SKM-1 treated with dmso at 0.1 percent for 144 hours (cell line): ENCODE data around the gene TPCN1.

Experiments used
- DNase-seq: peaks from one replicate; lab custom pipeline; 2025; ENCODE audit not compliant: unreplicated experiment; lab: John Stamatoyannopoulos, UW

TPCN1 gene

DNA sequence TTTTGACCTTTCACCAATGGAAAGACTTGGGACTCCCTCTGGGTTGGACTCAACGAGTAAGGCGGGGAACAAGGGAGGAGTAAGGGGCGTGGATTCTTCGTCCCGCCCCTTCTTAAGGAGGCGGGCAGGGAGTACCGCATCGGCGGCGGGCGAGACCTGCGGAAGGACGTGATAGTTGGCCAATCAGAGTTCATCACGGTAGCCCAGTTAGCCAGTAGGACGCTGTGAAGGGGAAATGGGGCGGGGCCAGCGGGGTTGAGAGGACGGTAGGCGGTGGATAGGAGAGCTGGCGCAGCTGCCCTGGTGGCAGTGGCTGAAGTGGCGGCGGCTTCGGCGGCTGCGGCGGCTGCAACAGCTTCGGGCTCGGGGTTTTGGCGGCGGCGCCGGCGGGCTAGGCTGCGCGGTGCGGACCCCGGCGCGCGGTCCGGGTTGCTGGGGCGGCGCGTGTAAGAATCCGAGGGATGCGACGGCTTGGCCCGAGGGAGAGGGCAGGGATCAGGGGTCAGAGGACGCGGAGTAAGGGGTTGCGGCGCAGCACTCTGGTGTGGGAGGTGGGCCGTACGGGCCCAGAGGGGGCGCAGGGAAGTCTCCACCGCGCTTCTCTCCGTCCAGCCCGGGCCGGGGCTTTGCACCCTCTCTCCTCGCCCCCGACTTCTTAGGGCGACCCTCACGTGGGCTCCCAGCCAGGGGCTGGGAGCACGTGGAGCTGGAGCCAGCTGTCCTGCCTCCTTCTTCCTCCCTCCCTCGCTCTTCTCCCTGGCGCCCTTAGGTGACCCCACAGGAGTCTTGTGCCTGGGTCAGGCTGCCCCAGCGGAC, at the start of gene TPCN1:
TPCN1 (plus strand) TSS at position 284 of the 816 bp plus-strand sequence. CDS start 5,389 bp downstream, outside the sequence.
- peak; percentile 92 for DNase-seq

- no peak for DNase-seq
These were observed 49.7 kb upstream of the TPCN1 start for GRCh38 chr12:113171543-113171942.

DNA sequence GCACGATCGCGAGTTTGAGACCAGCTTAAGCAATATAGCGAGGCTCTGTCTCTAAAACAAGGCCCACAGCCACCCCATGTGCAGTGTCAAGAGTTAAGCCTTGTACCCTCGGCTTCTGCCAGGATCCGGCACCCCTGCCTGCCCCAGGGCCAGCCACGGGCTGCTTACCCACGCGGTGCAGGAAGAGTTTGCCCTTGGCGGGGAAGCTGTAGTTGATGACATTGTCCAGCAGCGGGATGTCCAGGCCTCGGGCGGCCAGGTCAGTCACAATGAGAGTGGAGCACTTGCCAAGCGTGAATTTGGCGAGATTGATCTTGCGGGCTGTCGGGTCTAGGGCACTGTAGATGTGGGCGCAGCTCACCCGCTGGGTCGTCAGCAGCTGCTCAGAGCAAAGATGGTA, 49.1 kb upstream of the TPCN1 start:
- DNase-seq: no peak

DNA sequence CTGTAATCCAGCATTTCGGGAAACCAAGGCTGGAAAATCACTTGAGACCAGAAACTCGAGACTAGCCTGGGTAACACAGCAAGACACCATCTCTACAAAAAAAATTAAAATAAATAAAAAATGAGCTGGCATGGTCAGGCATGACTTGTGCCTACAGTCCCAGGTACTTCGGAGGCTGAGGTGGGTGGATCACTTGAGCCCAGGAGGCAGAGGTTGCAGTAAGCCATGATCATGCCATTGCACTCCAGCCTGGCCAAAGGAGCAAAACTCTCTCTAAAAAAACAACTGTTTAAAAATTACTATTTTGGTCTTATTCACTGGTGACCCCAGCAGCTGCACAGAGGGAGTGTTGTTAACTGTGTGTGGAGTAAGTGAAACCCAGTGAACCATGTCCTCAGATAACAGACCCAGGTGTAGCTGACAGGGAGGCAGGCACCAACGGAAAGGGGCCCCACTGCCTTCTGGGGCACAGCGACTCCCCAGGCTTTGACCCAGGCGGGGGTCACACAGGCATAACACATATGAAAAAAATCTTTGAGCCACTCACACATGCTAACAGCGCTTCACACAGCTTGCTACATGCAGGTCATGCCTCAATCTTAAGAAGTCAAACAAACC, 48.1 kb upstream of the TPCN1 start:
- no peak for DNase-seq

GRCh38 chr12:113174461-113175384, 46.5 kb upstream of the TPCN1 start:
- DNase-seq: peak; percentile 8

DNA sequence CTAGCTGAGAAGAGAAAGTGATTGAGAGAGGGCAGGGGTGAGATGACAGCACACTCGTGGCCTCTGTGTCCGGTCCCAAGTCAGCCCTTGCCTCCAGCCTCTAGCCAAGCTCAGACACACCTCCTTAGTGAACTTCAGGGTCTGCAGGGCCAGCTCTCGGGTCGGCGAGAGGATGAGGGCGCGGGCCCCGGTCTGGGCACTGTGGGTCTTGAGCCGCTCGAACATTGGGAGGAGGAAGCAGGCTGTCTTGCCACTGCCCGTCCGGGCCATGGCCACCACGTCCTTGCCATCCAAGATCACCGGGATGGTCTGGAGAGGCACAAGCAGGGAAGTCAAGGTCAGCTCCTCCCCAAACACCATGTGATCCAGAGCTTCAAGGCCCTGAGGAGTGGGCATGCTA, 42.2 kb upstream of the TPCN1 start:
- DNase-seq: no peak

DNA sequence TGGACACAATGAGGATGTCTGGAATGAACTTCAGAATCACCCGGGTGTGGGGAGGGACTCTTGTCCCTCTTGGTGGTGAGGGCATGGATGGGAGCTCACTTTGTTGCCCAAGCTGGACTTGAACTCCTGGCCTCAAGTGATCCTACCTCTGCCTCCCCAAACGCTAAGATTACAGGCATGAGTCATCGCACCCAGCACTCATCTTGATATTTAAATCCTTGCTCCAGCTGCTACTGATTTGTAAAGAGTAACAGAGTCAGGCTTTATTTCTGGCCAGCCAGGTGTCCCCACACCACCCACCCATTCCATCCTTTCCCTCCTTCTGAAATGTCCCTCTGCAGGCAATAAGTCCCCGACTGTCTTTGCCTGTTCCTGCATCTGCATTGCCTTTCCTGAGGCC, 40.9 kb upstream of the TPCN1 start:
- DNase-seq: no peak

DNA sequence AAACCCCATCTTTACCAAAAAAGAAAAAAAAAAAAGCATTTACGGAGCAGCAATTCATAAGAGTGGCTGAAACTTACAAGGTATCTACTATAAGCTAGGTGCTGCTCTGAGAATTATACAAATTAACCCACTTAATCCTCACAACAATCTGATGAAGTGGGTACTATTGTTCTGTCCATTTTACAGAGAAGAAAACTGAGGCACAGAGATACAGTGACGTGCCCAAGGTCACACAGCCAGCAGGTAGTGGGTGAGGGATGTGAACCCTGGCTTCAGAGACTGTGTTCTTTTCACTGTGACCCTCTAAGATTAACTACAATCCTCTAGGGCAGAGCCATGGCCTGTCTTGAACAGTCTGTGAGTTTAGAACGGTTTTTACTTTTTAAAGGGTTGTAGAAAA, 39.3 kb upstream of the TPCN1 start:
- DNase-seq: no peak

DNA sequence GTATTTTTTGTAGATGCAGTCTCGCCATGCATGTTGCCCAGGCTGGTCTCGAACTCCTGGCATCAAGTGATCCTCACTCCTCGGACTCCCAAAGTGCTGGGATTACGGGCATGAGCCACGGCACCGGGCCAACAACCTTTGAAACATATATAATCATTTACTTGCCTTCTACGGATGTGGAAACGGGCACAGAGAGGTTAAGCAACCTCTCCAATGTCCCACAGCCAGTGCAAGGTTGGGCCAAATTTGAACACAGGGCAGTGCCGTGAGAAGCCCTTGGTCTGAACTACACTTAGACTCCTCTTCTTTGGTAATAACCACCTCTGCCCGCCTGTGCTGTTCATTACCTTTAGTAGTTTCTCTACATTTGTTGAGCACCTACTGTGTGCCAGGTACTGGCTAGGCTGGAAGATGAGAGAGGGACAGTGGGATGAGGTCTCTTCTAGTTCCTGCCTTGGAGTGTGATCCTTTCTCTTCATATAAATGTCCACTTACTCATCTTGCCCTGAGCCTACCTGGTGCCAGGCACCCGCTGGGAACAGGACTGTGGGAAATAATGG, 38.2 kb upstream of the TPCN1 start:
- no peak for DNase-seq

GRCh38 chr12:113184098-113184899, 37.0 kb upstream of the TPCN1 start:
- no peak for DNase-seq

DNA sequence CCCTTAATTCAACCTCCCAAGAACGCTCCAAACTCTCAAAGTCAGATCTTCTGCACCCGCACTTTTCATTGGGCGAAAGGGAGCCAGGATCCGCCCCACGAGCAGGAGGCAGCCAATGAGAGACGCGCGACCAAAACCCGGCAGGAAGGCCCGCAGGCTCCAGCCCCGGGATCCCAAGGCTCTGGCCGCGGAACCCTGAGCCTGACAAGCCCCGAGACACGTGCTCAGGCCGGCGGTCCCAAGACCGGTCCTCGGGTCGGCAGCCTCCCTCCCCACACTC, 36.4 kb upstream of the TPCN1 start:
- peak; percentile 62 for DNase-seq

DNA sequence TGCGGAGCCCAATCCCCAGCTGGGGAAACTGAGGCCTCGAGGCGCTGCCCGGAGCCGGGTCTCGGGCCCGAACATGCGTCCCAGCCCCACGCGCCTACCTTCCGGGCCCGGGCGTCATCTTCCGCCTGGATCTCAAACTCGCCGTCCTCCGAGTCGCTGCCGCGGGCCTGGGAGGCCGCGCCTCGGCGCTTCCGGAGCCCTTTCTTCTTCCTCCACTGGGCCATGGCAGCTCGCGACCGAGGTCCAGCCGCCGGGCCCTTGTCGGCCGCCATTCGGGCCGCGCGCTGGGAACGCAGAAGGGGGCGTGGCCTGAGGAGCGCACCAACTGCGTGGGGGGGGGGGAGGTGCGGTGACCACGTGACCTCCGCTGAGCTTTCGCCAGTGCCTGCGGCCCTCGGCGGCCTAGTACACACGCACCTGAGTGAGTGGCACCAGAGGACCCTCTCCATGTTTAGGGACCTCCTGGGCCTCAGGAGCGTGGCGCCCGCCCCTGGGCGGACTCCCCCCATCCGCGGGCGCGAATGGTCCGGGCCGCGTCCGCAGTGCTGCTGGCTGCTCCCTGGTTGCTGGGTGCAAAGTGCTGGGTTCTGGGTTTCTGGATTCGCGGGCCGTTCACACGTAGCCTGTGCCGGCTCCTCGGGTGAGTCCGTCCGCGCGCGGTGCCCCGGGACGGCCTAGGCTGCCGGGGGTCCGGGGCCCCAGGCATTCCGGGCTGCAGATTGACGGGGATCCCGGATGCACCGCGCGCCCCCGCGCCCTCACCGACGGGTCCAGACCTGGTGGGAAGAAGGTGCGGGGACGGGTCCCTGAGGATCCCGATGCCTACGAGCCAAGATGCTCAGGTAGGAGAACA, 35.9 kb upstream of the TPCN1 start, which contains the start of the genes DDX54 and RITA1:
DDX54 (minus strand) TSS at position 299 of the 853 bp plus-strand sequence; CDS start at position 272, 27 bp downstream.
RITA1 (plus strand) TSS at position 542 of the 853 bp plus-strand sequence. CDS start 1,026 bp downstream, outside the sequence.
- peak; percentile 48 for DNase-seq

DNA sequence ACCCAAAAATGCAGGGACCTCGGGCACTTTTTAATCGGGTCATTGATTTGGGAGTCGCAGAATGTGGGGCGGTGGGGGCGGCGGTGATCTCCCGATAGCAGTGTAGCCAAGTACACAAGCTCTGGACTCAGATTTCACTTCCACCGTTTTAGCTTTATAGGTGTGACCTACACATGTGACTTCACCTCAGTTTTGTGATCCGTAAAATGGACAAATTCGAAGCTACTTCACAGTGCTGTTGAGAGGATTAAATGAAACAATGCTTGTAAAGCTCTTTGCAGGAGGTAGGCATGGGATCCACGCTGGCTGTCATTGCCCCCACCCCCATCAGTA, 35.3 kb upstream of the TPCN1 start:
- no peak for DNase-seq

GRCh38 chr12:113186666-113187325, 34.5 kb upstream of the TPCN1 start:
- no peak for DNase-seq

DNA sequence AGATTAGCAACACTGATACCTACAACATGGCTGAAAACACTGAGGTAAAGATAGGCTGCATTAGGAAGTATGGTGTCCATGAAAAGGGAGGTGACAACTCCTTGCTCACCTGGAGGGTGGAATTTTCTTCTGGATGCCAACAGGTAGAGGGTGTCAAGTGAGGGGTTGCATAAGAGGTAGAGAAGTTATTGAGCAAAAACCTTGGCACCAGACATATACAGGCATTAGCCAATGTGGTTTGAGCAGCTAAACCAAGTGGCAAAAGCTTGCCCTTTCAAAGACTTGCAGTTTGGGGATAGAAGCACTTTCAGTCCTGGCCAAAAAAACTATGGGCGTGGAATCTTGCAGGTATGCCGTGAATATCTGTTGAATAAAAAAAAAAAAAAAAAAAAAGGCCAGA, 31.9 kb upstream of the TPCN1 start:
- no peak for DNase-seq

DNA sequence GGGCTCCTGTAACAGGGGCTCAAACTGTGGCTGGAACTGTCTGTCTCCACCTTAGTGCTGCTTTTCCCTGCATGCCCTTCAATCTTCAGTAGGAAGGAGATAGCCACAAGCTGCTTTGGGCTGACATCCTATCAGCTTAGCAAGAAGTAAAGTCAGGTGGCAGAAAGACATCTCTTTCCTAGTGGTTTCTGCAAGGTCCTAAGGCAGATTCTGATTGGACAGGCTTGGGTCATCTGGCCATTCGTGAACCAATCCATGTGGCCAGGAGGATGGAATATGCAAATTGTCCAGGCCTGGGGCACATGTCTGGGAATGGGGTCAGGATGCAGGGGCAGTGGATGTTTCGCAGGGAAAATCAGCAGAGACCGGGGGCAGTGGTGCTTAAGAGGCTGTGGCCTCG, 30.5 kb upstream of the TPCN1 start:
- no peak for DNase-seq

DNA sequence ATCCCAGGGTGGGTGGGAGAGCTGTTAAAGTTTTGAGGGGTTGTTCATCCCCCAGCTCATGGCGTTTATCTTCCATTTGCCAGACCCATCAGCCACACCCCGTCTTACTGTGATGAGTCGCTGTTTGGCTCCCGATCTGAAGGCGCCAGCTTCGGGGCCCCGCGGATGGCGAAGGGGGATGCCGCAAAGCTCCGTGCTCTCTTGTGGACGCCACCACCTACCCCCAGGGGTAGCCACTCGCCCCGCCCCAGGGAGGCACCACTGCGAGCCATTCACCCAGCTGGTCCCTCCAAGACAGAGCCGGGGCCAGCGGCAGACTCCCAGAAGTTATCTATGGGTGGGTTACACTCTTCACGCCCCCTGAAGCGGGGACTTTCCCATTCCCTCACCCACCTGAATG, 30.0 kb upstream of the TPCN1 start:
- no peak for DNase-seq

- no peak for DNase-seq
These were observed 26.3 kb upstream of the TPCN1 start for GRCh38 chr12:113194971-113195391.

DNA sequence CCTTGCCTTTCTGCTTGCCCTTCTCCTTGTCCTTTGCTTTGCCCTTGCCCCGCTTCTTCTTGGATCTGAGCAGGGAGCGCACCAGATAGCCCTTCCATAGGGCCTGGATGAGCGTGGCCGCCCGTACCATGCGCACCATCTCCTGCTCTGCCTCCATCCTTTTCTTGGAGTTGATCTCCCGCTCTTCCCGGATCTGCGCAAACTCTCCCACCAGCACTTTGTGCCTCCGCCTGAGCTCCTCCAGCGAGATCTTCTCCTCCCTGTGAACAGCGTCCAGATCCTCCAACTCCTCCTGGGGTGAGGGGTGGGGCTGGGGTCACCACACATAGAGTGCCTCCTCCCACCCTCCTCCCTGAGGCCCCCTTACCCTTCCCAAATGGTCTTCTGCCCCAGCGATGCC, 25.7 kb upstream of the TPCN1 start:
- no peak for DNase-seq
